Psoas muscle (tissue), 8 donors: ENCODE results near the gene GDPD5. TPM values are rescaled to one million over a fixed set of nuclear protein-coding genes. Genes with fewer than 3 reads are reported as not detected.
A peak's percentile ranks its signal among the peaks of the same experiment; 100 is the strongest.

Source experiments
- ATAC-seq, 4 donors: fragments of 200-7000 bp; cut with Tn5 transposase; one replicate each; pipeline ENCODE4 v1.9.1; 2020; ENCODE audit warnings: moderate library complexity in 3 of 4, mild to moderate bottlenecking in 2 of 4
- DNase-seq, 2 donors: peaks; one replicate each; pipeline ENCODE4 v3.0.0-alpha.2; 2020
- H3K27ac ChIP-seq: fragments of 200-600 bp; one replicate; pipeline ENCODE4 v1.8.0; 2022
- H3K27me3 ChIP-seq, 3 donors: fragments of 200-600 bp in 1 of 3; one replicate each; pipeline versions ENCODE4 v1.6.1 to v1.8.0; 2013 to 2022; ENCODE audit warnings: low read length in 2 of 3, mild to moderate bottlenecking in 2 of 3, moderate library complexity in 1 of 3; ENCODE audit not compliant: insufficient read depth in 3 of 3
- H3K36me3 ChIP-seq, 2 donors: fragments of 200-600 bp in 1 of 2; one replicate each; pipeline versions ENCODE4 v1.6.1 to v1.8.0; 2013 to 2022; ENCODE audit warnings: low read depth in 1 of 2, mild to moderate bottlenecking in 1 of 2, moderate library complexity in 1 of 2; ENCODE audit not compliant: insufficient read depth in 1 of 2
- H3K4me1 ChIP-seq: fragments of 200-600 bp; one replicate; pipeline ENCODE4 v1.8.0; 2022
- H3K4me3 ChIP-seq: fragments of 200-600 bp; one replicate; pipeline ENCODE4 v1.8.0; 2022; ENCODE audit warnings: mild to moderate bottlenecking
- H3K9me3 ChIP-seq: fragments of 200-600 bp; one replicate; pipeline ENCODE4 v1.8.0; 2022
- CTCF ChIP-seq: fragments of 200-600 bp; IDR thresholded peaks from one replicate; pipeline ENCODE4 v1.8.0; 2022; ENCODE audit warnings: antibody characterized with exemption
- WGBS, 3 donors: extraction: QIAGEN DNeasy Blood & Tissue Kit; methylation state at CpG; one replicate each; pipeline versions ENCODE4 v1.1.6 to v1.1.7; 2013; 5-methylcytosine and 5-hydroxymethylcytosine counted together
- intact Hi-C, 2 donors: fragments of 100-400 bp; cut with DNase I; formaldehyde crosslinking; loops; one replicate each; pipeline versions ENCODE4 v1.11.0 to v1.14.2; 2022
- polyA plus RNA-seq, 3 donors: library from polyadenylated mRNA; stranded (reverse); fragments of 200-250 nt; gene quantifications; one replicate each; pipeline ENCODE4 v1.2.3, GENCODE V29; 2013
- total RNA-seq, 4 donors: library from RNA; stranded (reverse); fragmentation: NEBNext Ultra II Directional in 2 of 4; extraction: Animal tissue kit (Norgen Biotek cat#: 25700) in 2 of 4; gene quantifications; one replicate each; pipeline versions ENCODE4 v1.2.1 to v1.2.4, GENCODE V29; 2021 to 2023
- donor health status: healthy with polysubstance abuse.
- donor health status: DM: no; HTN: no; CAD: no; lungs with moderate emphysema.
- donor health status: Bipolar disorder and iron deficiency.
- donor health status: healthy.
- donor health status: DM: yes; HTN: yes; CAD: no.
- donor health status: DM: no; HTN: no; CAD: no.
- donor health status: DM: no; HTN: no; CAD: no.
- donor health status: DM: yes; HTN: yes; CAD: no.

GDPD5 gene
- total and polyA plus RNA-seq, 7 donors, result 2.7 to 16.5 (median 11.5) TPM

DNA sequence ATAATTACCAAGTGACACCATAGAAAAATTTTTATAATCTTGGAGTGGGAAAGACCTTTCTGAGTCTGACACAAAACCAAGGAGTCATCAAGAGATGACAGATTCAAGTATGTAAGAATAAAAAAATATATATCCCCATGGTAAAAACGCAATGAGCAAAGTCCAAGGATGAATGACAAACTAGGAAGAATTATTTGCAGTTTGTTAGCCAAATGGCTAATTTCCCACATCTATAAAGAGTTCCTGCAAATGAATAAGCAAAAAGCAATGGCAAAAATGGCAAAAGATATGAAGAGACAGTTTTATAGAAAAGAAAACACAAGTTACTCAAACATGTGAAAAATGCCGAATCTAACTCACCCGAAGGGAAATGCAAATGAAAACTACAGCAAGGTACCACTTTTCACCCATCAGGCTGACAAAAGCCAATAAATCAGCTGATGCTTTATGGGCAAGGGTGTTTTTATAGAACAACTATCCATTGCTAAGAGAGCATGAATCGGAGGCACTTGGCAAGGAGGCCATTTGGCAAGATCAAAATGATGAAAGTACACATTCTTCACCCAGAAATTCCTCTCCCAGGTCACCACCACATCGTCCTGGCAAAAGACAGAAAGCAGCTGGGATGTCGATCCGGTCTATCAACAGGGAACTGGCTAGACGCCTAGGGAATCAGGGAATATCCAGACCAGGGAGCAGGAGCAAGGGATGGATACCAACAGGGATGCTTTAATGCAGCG lies 71.7 kb downstream of the GDPD5 start:
- 52 to 63% (median 55%) methylated on average over 9 of the region's 9 CpGs for WGBS, 3 donors
- DNase-seq (peak; percentile 45 to 67), ATAC-seq (peak in 1 of 4 donors; percentile 67)
- H3K27me3 ChIP-seq, result no peaks in the 10 kb centered on the region
- no peak overlapping the region for H3K27ac ChIP-seq
- no peaks in the 10 kb centered on the region for H3K4me1 ChIP-seq
- no peaks in the 10 kb centered on the region for H3K36me3 ChIP-seq
- intact Hi-C loops, result no loop called here
- no peak for TF ChIP-seq CTCF
- H3K4me3 ChIP-seq, result no peak overlapping the region
- no peaks in the 10 kb centered on the region for H3K9me3 ChIP-seq

DNA sequence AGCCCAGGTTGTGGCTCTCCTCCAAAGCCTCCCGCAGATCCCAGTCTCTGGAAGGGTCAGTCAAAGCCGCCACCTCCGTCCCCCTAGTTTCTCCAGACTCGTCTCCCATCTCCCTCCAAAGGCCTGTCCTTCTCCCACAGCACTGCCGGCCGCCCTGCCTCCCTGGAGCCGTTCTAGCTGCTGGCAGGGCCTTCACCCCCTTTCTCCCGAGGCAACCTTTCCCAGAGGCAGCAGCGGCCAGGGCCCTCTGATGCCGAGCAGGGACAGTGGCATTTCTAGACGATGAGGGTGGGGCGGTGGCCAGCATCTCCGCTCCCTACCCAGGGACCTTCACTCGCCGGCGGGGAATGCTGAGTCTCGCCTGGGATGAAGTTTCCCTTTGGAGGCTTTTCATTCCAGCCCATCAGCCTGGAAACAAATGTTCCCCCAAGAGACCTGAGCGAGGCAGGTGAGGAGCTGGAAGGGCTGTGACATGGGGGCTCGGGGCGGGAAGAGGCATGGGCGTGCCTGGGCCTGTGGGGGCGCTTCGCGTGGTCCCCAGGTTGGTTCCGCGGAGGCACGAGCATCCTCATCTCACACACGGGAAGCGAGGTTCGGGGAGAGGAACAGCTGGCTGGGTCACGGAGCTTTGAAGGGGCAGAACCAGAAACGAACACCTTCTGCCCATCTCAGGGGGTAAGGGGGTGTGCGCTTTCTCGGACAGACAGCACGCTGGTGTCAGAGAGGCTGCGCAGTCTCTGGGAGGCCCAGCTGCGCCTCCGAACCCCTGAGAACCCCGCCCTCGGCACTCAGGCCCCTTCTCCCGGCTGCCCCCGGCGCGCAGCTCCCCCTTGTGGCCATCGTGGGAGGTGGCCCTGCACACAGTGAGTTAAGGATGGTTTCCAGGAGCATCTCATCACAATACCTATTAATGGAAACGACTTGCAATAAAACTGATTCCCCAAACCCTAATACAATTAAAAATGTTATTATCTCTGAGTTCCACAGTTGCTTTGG lies 74.6 kb downstream of the GDPD5 start:
- Histone ChIP-seq H3K9me3 (no peaks in the 10 kb centered on the region), H3K27me3 (no peaks in the 10 kb centered on the region), H3K27ac (no peak overlapping the region), H3K4me3 (no peak overlapping the region), H3K4me1 (no peaks in the 10 kb centered on the region), H3K36me3 (no peaks in the 10 kb centered on the region)
- ATAC-seq (no peak), DNase-seq (no peak)
- WGBS, 3 donors, result 74 to 76% (median 74%) methylated on average over 43 to 46 of the region's 46 CpGs
- TF ChIP-seq CTCF, result peak; percentile 43
- intact Hi-C loops, result no loop called here

DNA sequence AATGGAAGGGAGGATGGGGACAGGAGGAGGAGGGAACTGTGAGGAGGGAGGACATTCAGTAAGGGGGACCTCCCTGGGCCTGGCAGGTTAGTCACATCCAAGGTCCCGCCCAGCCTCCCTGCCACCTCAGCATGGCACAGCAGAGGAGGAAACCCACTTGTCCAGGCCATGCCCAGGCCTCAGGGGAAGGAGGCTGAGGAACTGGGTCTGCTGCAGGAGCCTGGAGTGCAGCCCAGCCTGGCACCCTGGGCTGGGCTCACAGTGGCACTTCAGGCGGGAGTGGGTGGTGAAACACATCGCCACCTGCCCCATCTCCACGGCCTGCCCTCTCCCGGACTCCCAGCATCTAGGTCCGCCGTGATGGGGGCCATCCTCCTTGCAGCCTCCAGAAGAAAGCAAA lies 75.5 kb downstream of the GDPD5 start:
- no peaks in the 10 kb centered on the region for H3K9me3 ChIP-seq
- TF ChIP-seq CTCF, result no peak
- intact Hi-C loops, result no loop called here
- WGBS, 3 donors, result 86 to 96% (median 95%) methylated on average over 7 of the region's 7 CpGs
- DNase-seq (no peak), ATAC-seq (no peak)
- H3K27ac ChIP-seq, result no peak overlapping the region
- H3K27me3 ChIP-seq, result no peaks in the 10 kb centered on the region
- no peaks in the 10 kb centered on the region for H3K36me3 ChIP-seq
- H3K4me3 ChIP-seq, result no peak overlapping the region
- H3K4me1 ChIP-seq, result no peaks in the 10 kb centered on the region

DNA sequence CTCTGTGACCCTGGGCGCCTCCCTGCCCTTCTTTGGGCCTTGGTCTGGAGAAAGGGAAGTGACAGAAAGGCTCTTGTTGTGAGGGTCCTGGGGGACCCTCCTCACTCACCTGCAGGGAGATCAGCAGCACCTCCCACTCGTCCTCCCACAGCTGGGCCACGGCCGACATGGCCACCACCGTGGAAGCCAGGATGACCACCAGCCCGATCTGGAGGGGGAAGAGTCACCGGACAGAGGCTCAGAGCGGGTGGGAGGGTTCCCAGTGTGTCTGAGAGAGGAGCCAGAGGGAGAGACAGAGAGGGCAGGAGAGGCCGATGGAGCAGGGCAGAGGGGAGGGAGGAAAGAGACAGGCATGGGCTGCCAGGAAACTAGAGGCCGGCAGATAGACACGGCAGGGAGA lies 76.0 kb downstream of the GDPD5 start:
- Histone ChIP-seq H3K27me3 (no peaks in the 10 kb centered on the region), H3K4me1 (no peaks in the 10 kb centered on the region), H3K36me3 (no peaks in the 10 kb centered on the region), H3K27ac (no peak overlapping the region), H3K4me3 (no peak overlapping the region), H3K9me3 (no peaks in the 10 kb centered on the region)
- intact Hi-C loops, result loop anchor here in 1 of 2 donors (5.0 kb wide), 1 partner anchor 62 kb away; no protein-coding TSS in a partner anchor
- DNase-seq, result no peak
- no peak for ATAC-seq
- TF ChIP-seq CTCF, result no peak
- WGBS, 3 donors, result 89 to 97% (median 96%) methylated on average over 11 of the region's 11 CpGs
